NCI-H2081 treated with DMSO at 0.1 percent for 48 hours (cell line): Measurements from ENCODE around the gene TAS2R41.
"Not testable (repeated sequence)": the region's sequence is repeated elsewhere in the genome, so short reads cannot be mapped to it uniquely, and the experiment has no call there.

ENCODE experiments used
- DNase-seq: peaks from one replicate; lab custom pipeline; 2025; lab: John Stamatoyannopoulos, UW

TAS2R41 gene

DNA sequence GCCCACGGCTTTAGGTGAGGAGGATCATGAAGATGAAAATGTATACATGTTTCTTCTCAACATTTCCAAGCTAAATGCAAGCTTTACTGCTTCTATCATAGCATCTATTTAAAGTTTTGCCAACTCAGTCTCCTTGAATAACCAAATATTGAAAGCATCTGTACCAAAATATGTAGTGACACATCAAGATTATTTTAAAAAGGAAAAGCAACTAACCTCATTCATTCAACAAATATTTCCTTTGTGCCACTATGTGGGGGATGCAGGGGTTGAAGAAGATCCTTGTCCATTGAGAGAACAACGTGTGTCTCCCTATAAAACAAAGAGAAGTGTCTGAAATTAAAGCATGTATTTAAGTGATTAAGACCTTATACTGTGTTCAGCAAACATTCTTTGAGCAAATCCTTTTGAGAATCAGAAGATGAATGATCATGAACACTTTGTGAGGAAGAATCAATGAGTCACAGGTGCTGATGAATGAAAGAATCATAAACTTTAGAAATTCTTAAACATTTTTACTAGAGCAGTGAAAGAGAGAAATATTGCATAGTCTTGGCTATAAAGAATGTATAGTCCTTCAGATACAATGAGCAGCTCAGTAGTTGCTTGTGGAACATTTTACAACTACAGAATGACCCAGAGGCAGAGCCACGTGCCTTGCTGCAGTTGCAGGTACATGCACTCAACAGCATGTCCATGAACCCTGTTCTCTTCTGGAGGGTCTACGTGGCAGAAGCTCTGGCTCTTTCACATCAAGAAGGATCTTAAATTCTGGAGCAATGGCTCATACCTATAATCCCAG is 20.5 kb upstream of the TAS2R41 start:
- no peak for DNase-seq

DNA sequence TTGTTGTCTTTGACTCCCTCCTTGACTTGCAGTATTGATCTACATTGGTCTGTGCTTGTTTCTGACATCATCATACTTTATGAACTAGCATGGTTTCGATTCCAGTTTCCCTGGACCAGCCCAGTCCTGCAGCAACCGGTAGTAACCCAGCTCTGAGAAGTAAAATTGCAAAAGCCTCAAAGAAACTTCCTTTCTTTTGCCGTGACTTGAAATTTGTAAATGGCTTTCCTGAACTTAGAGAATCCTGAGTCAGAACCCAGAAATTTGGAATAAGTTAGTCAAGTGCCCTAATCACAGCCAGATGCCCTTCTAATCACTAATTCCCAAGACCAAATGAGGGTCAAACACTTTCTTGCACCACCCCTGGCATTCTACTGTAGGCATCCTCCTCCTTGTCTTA is 19.4 kb upstream of the TAS2R41 start:
- DNase-seq: no peak

DNA sequence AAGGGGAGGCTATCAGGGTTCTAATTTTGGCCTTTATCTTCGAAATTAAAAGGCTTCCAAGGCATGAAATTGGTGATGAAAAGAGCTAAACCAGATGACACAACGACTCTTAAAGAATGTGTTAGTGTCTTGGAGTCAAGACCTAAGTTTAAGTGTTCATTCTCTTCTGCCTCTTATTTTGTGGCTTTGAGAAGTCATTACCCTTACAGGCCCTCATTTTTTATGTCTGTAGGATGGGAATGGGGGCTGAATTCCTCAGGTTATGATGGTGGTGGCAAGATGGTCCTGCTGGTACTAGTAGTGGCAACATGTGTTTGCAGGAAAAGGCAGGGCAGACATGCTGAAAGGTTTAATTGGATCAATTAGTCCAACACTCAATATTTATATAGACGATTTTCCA is 19.0 kb upstream of the TAS2R41 start:
- DNase-seq: no peak

DNA sequence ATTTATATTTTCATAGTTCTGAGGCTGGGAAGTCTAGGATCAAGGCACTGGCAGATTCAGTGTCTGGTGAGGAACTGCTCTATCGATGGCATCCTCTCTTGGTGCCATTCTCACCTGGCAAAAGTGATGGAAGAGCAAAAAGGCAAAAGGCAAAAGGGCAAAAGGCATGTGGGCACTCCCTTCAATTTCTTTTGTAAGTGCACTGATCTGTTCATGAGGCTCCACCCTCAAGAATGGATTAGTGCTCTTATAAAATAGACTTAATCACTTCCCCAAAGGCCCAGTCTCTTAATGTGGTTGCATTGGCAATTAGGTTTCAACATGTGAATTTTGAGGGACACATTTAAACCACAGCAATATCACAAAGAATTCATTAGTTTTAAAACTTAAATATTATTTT is 18.3 kb upstream of the TAS2R41 start:
- no peak for DNase-seq

DNA sequence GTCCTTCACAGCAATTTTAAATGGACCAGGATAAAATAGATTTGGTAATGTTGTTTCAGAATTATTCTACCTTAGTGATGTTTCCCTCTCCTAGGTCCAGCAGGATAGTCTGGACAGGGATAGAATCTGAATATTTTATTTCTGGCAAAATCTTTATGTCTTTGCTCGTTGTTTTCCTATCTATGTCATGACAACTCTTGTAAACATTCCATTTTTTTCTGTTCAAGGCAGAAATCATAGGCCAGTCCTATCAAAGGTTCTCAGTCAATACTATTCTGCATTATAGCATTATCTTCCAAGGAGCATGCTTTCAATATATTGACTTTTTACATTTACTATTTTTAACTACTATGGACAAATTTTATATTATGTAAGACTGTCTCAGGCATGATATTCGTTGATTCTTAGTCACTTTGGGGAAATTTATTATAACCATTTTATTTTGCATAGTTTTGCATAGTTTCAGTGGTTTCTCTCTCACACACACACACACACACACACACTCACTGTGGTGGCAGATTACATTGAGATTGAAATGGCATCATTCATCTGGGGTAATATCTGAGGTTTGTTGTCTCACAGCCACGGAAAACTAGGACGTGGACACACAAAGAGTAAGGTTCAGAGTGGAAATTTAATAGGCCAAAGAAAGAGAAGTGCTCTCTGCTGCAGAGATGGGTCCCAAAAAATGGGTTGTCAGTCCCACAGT is 17.2 kb upstream of the TAS2R41 start:
- DNase-seq: no peak

DNA sequence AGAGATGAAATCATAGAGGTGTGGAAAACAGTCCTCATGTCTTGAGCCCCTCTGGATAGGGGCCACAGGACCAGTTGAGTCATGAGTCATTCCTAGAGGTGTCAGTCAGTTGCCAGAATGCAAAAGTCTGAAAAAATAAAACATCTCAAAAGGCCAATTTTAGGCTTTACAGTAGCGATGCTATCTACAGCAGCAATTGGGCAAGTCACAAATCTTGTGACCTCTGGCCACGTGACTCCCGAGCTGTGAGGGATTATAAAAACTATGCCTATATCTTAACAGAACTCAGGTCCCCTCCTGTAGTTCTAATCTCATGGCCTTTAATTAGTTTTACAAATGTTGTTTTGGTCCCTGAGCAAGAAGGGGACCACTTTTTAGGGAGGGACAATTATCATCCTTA is 15.6 kb upstream of the TAS2R41 start:
- no peak for DNase-seq

DNA sequence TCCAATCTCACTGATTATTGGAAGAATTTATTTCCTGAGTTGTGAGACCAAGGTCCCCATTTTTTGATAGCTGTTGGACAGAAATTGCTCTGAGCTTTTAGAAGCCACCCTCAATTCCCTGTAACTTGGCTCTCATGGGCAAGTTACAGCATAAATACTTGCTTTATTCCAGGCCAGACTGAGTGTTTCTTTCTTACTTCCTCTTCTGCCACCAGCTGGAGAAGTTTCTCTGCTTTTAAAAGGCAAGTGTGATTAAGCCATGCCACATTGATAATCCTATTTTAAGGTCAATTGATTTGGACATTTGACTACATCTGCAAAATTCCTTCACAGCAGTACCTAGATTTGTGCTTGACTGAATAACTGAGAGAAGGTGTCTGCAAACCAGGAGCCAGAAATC is 14.1 kb upstream of the TAS2R41 start:
- DNase-seq: no peak

DNA sequence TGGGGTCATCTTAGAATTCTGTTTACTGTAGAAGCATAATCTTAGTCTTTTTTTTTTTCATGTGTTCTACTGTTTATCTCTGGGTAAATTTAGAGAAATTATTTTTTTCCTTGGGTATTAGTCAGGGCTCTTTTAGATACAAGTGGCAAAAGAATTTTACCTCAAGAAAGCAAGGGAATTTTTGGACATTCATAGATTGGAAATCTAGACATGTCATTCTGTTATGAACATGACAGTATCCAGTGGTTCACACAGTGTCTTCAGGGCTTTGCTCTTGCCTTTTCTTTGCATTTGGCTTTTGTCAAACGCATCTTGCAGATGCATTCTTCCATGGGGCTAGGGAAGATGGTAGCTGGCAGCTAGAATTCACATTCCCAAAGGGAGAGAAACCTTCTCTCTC is 13.7 kb upstream of the TAS2R41 start:
- DNase-seq: no peak

DNA sequence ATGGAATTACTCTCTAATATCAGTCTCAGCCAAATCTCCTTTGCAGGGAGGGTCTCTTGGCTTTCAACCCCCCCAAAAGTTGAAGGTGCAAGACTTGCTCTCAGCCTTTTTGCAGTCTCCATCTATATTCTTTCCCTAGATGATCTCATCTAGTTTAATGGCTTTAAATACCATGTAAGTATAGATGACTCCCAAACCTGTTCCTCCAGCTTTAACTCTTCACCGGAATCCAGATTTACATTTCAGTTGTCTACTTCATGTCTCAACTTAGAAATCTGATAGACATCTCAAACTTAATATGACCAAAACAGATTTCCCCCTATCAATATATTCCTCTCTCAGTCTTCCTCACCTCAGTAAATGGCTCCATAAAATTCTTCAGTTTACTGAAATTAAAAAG is 9.9 kb upstream of the TAS2R41 start:
- no peak for DNase-seq

DNA sequence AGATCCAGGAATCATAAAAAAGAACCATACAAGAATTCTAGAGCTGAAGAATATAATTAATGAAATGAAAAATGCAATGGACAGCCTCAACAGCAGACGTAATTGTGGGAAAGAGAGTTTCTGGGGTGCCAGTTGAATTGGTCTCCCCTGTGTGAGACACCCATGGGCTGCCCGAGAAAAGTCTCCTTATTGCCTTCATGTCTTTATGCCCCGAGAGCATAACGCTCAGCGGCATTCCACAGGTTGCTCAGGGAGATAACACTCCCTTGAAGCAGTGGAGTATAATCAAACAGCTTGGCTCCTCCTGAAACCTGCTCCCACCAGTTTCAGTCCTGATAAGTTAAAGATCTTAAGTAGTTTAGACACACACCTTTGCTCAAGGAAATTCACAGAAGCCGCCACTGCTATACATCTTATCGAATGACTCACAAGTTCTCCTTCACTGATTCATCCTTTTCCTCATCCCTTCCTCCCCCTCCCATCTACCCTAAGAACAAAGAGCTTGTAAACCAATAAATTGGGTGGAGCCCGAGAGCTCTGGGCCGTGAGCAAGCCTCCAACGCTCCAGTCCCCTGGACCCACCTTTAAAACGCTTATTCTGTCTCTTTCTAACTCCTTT is 5.5 kb upstream of the TAS2R41 start:
- DNase-seq: not testable (repeated sequence)

DNA sequence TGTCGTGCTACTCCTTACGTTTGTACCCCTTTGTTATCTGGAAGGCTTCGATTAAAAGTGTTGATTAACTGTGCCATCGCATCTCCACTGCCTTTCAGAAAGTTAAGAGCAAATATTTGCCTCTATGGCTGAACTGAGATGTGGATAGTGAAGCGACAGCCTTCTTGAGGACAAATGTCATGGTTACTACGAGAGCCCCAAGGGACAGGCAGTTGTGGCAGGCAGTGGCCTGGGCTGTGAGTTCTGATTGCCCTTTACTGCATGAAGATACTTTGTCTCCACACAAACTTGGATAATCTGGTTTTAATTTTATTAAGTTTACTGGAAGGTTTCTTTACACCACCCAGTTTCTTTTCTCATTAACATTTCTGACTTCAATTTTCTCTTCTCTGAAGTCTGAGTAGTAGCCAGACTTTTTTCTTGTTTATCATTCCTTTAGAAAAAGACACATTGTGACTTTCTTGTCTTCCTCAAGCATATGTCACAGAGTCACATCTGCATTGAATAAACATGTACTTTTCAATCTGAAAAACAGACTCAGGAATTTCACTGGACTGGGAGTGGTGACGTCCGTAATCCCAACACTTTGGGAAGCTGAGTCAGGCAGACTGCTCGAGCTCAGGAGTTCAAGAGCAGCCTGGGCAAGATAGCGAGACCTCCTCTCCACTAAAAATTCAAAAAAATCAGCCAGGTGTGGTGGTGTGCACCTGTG is 1.5 kb downstream of the TAS2R41 start:
- DNase-seq: no peak

DNA sequence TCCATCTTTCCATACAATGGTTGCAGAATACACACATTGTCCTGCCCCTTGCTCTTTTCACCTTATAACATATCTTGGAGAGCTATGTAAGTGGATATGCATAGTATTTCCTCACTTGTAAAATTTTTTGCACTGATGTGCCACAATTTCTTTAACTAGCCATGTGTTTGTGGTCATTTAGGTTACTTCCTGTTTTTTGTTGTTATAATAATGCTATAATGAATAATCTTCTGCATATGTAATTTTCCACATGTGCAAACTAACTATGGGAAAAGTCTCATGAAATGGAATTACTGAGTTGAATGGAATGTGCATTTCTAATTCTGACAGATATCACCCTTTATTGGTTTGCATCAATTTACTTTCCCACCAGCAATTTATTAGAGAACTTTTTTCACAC is 2.8 kb downstream of the TAS2R41 start:
- DNase-seq: no peak

DNA sequence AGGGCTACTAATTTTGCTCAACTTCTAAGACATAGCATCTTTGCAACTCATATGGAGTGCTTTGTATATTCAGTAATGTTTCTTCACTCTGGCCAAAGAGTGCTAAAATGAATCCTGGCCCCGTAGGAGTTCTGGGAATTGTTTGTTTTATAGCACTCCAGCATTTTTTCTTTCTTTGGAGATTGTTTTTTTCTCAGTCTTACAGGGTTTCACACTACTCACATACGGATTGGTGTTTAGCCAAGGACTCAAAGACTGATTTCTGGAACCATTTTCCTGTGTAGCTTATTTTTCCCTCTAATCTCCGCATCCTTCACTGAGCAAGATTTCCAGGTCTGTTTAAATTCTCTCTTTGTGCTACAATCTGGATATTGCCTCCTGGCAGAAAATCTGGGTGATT is 6.4 kb downstream of the TAS2R41 start:
- no peak for DNase-seq

DNA sequence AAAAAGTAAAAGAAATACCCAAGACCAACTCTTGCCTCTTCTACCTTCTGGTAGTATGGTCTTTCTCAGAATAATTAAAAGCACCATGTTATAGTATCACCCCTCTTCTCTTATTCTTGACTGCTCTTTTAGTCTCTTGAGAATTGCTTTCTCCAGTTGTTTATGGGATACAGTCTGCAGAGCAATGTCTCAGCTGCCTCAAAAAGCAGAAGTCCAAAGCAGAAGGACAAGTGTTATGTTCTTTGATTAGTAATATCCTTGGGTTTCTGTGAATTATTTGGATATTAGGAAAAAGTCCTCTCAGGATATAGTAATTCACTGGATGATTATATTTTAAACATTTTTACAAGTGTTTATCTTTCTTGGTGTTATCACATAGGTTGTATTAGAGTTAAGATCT is 7.4 kb downstream of the TAS2R41 start:
- no peak for DNase-seq

DNA sequence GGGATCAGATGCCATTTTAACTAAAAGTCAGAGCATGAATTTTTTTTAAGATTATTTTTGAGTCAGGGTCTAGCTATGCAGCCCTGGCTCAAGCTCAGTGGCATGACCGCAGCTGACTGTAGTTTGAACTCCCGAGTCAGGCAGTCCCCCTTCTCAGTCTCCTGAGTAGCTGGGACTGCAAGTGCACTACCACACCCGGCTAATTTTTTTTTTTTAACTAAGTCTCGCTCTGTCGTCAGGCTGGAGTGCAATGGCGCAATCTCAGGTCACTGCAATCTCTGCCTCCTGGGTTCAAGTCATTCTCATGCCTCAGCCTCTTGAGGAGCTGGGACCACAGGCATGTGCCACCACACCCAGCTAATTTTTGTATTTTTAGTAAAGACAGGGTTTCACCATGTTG is 7.8 kb downstream of the TAS2R41 start:
- DNase-seq: no peak

DNA sequence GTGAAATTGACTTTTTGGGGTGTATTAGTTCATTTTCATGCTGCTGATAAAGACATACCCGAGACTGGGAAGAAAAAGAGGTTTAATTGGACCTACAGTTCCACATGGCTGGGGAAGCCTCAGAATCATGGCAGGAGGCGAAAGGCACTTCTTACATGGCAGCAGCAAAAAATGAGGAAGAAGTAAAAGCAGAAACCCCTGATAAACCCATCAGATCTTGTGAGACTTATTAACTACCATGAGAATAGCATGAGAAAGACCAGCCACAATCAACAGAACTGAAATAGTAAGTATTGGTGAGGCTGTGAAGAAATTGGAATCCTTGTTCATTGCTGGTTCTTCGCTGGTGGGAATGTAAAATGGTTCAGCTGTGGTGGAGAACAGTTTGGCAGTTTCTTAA is 8.6 kb downstream of the TAS2R41 start:
- not testable (repeated sequence) for DNase-seq

DNA sequence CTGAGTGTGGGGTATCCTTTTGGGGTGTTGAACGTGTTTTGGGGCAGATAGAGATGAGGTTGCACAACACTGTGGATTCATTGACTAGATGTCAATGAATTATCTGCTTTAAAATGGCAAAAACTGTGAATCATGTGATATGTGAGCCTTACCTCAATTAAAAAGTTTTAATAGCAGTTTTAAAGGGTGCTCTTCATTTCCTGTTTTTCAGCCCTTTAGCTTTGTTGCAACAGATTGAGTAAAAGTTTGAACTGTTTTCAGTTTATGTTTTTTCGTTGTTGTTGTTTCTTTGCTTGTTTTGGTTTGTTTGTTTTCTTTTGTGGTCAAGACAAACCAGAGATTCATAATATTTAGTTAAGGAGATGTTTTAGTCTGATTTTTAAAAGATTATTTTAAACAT is 9.4 kb downstream of the TAS2R41 start:
- DNase-seq: no peak

DNA sequence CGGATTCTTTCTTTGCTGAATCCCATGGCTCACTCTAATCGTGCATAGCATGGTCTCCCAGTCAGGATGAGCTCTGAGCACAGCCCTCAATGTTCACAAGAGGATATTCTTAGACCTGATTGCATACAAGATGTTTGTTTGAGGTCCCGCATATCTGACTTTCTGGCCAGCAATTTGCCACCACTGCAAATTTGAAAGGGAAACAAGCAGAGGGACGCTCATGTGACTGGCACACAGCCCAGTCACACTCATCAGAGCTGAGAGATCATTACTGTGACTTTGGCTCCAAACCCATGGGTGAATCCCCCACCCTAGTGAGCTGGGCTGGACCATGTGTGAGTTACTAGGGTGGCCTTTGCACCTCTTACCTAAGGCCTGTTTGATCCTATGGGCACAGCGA is 9.9 kb downstream of the TAS2R41 start:
- no peak for DNase-seq

DNA sequence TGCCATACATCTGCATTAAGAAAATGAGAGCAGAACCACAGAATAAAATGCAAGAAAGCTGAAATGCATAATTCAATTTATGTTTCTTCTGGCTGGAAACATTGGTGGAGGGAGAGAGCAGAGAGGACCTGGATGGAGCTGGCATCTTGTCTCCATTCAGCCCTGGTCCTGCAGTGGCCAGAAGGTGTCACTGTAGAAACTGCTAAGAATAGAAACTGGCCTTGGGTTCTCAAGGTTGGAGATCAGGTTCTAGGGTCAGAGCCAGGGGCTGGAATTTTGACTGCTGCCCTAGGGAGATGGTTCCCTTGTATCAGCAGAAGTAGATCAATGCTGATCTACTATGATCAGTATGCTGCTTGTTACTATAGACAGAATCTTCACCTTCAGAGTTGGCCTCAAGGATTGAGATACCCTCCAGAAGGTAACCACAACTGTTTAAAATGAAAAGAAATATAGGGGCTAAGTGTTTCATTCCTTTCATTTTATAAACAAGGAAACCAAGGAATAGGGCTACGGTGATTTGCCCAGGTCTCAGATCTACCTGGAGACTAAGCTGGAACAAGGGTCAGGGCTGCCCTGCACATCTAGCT is 13.1 kb downstream of the TAS2R41 start:
- no peak for DNase-seq

DNA sequence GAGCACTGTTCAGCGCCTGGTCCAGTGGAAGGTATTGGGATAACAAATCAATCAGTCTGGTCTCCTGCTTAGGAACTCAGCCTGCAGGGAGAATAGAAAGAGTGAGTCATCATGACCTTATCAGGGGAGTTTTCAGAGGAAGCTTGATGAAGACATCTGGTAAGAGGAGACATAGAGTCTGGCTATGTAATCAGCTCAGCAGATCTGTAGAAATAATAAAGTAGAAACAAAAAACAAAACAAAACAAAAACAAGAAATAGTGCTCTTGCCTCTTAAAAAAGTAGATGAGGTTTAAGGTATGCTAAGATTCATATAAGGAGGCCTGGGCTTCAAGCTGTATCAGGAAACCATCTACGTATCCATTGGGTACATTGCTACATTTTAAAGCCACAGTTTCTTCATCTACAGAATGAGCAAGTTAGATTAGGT is 14.4 kb downstream of the TAS2R41 start:
- no peak for DNase-seq

DNA sequence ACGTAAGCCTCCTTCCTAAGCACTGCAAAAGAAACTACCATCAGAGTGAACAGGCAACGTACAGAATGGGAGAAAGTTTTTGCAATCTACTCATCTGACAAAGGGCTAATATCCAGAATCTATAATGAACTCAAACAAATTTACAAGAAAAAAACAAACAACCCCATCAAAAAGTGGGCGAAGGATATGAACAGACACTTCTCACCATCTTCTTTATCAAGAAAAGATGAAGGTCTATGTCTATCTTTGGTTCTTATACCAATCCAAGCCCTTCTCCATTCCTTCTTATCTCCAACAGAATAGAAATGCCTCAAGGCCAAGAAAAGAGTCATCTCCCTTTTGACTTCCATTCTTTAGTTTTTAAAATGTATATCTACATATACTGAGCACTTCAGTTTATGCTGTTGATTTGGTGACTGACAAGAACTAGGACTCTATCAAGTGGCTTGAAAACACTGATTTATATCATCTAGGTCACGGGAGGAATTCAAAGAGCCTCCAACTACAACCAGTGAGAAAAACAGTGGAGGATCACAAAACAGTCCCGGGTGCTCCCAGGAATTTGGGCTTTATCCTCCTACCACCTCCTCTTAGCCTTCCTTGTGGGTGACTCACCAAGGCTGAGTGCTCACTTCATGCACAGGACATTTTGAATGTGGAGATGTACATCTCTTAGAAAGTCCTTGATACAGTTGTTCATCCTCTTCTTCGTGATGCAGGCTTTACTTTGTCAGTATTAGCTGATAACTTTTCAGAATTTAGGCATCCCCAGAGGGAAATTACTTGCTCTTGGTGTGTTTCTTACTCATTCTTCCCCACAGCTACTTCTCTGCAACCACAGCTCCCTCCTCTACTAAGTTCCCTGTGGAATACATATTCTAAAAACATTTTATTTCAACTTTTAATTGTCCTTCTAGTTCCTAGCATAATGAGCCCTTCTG is 15.4 kb downstream of the TAS2R41 start:
- DNase-seq: no peak
